Neural cell (in vitro differentiated cells): Measurements from ENCODE around the gene EYA2. TPM values are rescaled to one million over a fixed set of nuclear protein-coding genes. Genes with fewer than 3 reads are reported as not detected.

Source experiments
- H2AFZ ChIP-seq: fragments of 200-600, 300-800 bp; sonication (generic), shearing (Covaris generic); 2 replicates; pipeline ENCODE4 v1.6.0; 2014; ENCODE audit warnings: low read depth, mild to moderate bottlenecking, antibody characterized with exemption, low read length, moderate library complexity
- H3F3A ChIP-seq: fragments of 200-600 bp; shearing (Covaris generic); 2 replicates; pipeline ENCODE4 v1.6.1; 2016; ENCODE audit warnings: mild to moderate bottlenecking, moderate library complexity, mixed read lengths, antibody characterized with exemption, low read length; ENCODE audit not compliant: insufficient read depth, poor library complexity, severe bottlenecking
- H3K27ac ChIP-seq: fragments of 200-600, 300-800 bp; sonication (generic), shearing (Covaris generic); 2 replicates; pipeline ENCODE4 v1.5.1; 2014; ENCODE audit warnings: mild to moderate bottlenecking, low read length, moderate library complexity
- H3K27me3 ChIP-seq: fragments of 300-800, 200-600 bp; sonication (generic), shearing (Covaris generic); 2 replicates; pipeline ENCODE4 v1.6.0; 2014; ENCODE audit warnings: mild to moderate bottlenecking, low read depth, low read length, moderate library complexity; ENCODE audit not compliant: insufficient read depth
- H3K36me3 ChIP-seq: fragments of 300-800, 200-600 bp; sonication (generic), shearing (Covaris generic); 2 replicates; pipeline ENCODE4 v1.5.1; 2014; ENCODE audit warnings: mild to moderate bottlenecking, antibody characterized with exemption, low read length, moderate library complexity; ENCODE audit not compliant: insufficient read depth
- H3K4me2 ChIP-seq: fragments of 300-800, 200-600 bp; sonication (generic), shearing (Covaris generic); 2 replicates; pipeline ENCODE4 v1.6.0; 2014; ENCODE audit warnings: mild to moderate bottlenecking, low read length
- H3K4me3 ChIP-seq: fragments of 300-800, 200-600 bp; sonication (generic), shearing (Covaris generic); 2 replicates; pipeline ENCODE4 v1.5.1; 2014; ENCODE audit warnings: mild to moderate bottlenecking, low read length, moderate library complexity
- H3K79me2 ChIP-seq: fragments of 200-600 bp; shearing (Covaris generic); replicated peaks from 2 replicates; pipeline ENCODE4 v1.6.0; 2014; ENCODE audit warnings: mild to moderate bottlenecking, low read length, moderate library complexity; ENCODE audit not compliant: insufficient read depth
- H3K9ac ChIP-seq: fragments of 300-800, 200-600 bp; sonication (generic), shearing (Covaris generic); 2 replicates; pipeline ENCODE4 v1.6.1; 2016; ENCODE audit warnings: mild to moderate bottlenecking, low read length, mixed read lengths
- H3K9me2 ChIP-seq: fragments of 200-600 bp; shearing (Covaris generic); 2 replicates; pipeline ENCODE4 v1.6.1; 2016; ENCODE audit warnings: mild to moderate bottlenecking, low read length, mixed read lengths; ENCODE audit not compliant: insufficient read depth
- H3K9me3 ChIP-seq: fragments of 200-600, 300-800 bp; sonication (generic), shearing (Covaris generic); 2 replicates; pipeline ENCODE4 v1.6.1; 2016; ENCODE audit warnings: mild to moderate bottlenecking, mixed run types, low read length, moderate library complexity, mixed read lengths
- H4K20me1 ChIP-seq: fragments of 200-600 bp; shearing (Covaris generic); 2 replicates; pipeline ENCODE4 v1.6.1; 2016; ENCODE audit warnings: mild to moderate bottlenecking, mixed run types; ENCODE audit not compliant: insufficient read depth
- CTCF ChIP-seq: fragments of 450-650 bp; IDR thresholded peaks from 2 replicates; pipeline ENCODE4 v1.5.1; 2014; ENCODE audit warnings: antibody characterized with exemption, mild to moderate bottlenecking, moderate library complexity; ENCODE audit not compliant: poor library complexity, severe bottlenecking
- EP300 ChIP-seq: fragments of 450-650 bp; conservative IDR thresholded peaks from 2 replicates; pipeline ENCODE4 v1.6.1; 2014; ENCODE audit warnings: antibody characterized with exemption, mild to moderate bottlenecking, moderate library complexity; ENCODE audit not compliant: poor library complexity, severe bottlenecking
- EZH2 ChIP-seq: fragments of 200-600, 300-800 bp; shearing (Covaris generic), sonication (generic); IDR thresholded peaks from 2 replicates; pipeline ENCODE4 v1.6.1; 2014; ENCODE audit warnings: antibody characterized with exemption, low read length, borderline replicate concordance, mild to moderate bottlenecking; ENCODE audit not compliant: insufficient read depth, poor library complexity, severe bottlenecking
- MXI1 ChIP-seq: fragments of 450-650 bp; conservative IDR thresholded peaks from 2 replicates; pipeline ENCODE4 v1.6.1; 2014; ENCODE audit warnings: antibody characterized with exemption, mild to moderate bottlenecking; ENCODE audit not compliant: poor library complexity, severe bottlenecking
- POLR2AphosphoS5 ChIP-seq: IDR thresholded peaks from 2 replicates; pipeline ENCODE4 v1.6.1; 2012
- RAD21 ChIP-seq: fragments of 450-650 bp; conservative IDR thresholded peaks from 2 replicates; pipeline ENCODE4 v1.6.1; 2014; ENCODE audit warnings: antibody characterized with exemption, mild to moderate bottlenecking, moderate library complexity
- REST ChIP-seq: IDR thresholded peaks from 2 replicates; pipeline ENCODE4 v1.6.1; 2012; ENCODE audit warnings: borderline replicate concordance
- SMC3 ChIP-seq: fragments of 450-650 bp; conservative IDR thresholded peaks from 2 replicates; pipeline ENCODE4 v1.6.1; 2014; ENCODE audit warnings: antibody characterized with exemption, mild to moderate bottlenecking, moderate library complexity; ENCODE audit not compliant: poor library complexity
- TAF1 ChIP-seq: IDR thresholded peaks from 2 replicates; pipeline ENCODE4 v1.6.1; 2012; ENCODE audit warnings: low read depth
- polyA plus RNA-seq: library from polyadenylated mRNA; depleted of rRNA; stranded (reverse); fragments of >200 nt; gene quantifications from 2 replicates; pipeline ENCODE4 v1.2.3, GENCODE V29; 2014

The EYA2 gene
- polyA plus RNA-seq, 1 donor from 2014 or later = 0.88 TPM

- Histone ChIP-seq H3K9ac (no peak overlapping the region), H3F3A (no peaks in the 10 kb centered on the region), H3K79me2 (no peaks in the 10 kb centered on the region), H3K27me3 (no peaks in the 10 kb centered on the region), H3K9me2 (no peaks in the 10 kb centered on the region), H3K4me2 (no peak overlapping the region), H3K9me3 (no peaks in the 10 kb centered on the region), H2AFZ (no peak overlapping the region), H3K36me3 (no peaks in the 10 kb centered on the region), H3K4me3 (no peak overlapping the region), H4K20me1 (no peaks in the 10 kb centered on the region), H3K27ac (no peak overlapping the region)
- TF ChIP-seq EZH2 = no peak
- TF ChIP-seq SMC3 = no peak
- TF ChIP-seq POLR2AphosphoS5 = no peak
- no peak for TF ChIP-seq RAD21
- TF ChIP-seq TAF1 = no peak
- no peak for TF ChIP-seq EP300
- TF ChIP-seq CTCF = no peak
- TF ChIP-seq MXI1 = no peak
- no peak for TF ChIP-seq REST
These were observed 164.9 kb downstream of the EYA2 start for GRCh38 chr20:47059536-47059935.

DNA sequence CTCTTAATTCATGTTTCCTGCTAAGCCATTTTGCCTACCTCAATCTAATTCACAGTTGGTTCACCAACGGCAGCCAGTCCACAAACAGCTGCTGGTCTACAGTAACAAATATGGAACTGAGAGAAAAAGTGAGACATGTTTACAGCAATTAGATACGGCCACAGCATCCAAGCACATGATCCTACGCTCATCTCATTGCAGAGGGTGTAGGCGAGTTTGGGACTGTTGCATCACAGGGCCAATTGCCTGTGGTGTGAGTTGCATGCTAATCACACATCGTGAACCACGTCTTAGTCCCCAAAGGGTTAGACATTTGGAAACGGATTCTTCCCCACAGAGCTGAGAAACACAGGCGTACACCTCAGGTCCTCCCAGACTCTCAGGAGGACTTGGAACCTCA lies 166.9 kb downstream of the EYA2 start:
- no peaks in the 10 kb centered on the region for H3K27me3 ChIP-seq
- H3K79me2 ChIP-seq = no peaks in the 10 kb centered on the region
- H3K36me3 ChIP-seq = no peaks in the 10 kb centered on the region
- no peak overlapping the region for H3K27ac ChIP-seq
- no peaks in the 10 kb centered on the region for H3F3A ChIP-seq
- TF ChIP-seq REST = no peak
- no peak for TF ChIP-seq SMC3
- no peak for TF ChIP-seq EP300
- TF ChIP-seq TAF1 = no peak
- no peak for TF ChIP-seq EZH2
- TF ChIP-seq MXI1 = no peak
- no peak for TF ChIP-seq CTCF
- TF ChIP-seq RAD21 = no peak
- H3K9ac ChIP-seq = no peak overlapping the region
- H3K4me3 ChIP-seq = no peak overlapping the region
- H4K20me1 ChIP-seq = no peaks in the 10 kb centered on the region
- no peaks in the 10 kb centered on the region for H3K9me3 ChIP-seq
- H2AFZ ChIP-seq = no peak overlapping the region
- no peaks in the 10 kb centered on the region for H3K9me2 ChIP-seq
- H3K4me2 ChIP-seq = no peak overlapping the region
